22Rv1 (cell line): ENCODE data around the gene RAI1.

Source experiments
- H3K27ac ChIP-seq: fragments of 450-650 bp; 2 replicates; pipeline ENCODE4 v1.5.1; 2017
- ZFX ChIP-seq: fragments of 450-650 bp; IDR thresholded peaks from 2 replicates; pipeline ENCODE4 v1.6.1; 2017; ENCODE audit warnings: antibody characterized with exemption, borderline replicate concordance
- TF ChIP-seq, protein P1 (sequence below): fragments of 450-650 bp; IDR thresholded peaks from 2 replicates; pipeline ENCODE4 v1.5.1; 2017; ENCODE audit warnings: mild to moderate bottlenecking

Gene RAI1

DNA sequence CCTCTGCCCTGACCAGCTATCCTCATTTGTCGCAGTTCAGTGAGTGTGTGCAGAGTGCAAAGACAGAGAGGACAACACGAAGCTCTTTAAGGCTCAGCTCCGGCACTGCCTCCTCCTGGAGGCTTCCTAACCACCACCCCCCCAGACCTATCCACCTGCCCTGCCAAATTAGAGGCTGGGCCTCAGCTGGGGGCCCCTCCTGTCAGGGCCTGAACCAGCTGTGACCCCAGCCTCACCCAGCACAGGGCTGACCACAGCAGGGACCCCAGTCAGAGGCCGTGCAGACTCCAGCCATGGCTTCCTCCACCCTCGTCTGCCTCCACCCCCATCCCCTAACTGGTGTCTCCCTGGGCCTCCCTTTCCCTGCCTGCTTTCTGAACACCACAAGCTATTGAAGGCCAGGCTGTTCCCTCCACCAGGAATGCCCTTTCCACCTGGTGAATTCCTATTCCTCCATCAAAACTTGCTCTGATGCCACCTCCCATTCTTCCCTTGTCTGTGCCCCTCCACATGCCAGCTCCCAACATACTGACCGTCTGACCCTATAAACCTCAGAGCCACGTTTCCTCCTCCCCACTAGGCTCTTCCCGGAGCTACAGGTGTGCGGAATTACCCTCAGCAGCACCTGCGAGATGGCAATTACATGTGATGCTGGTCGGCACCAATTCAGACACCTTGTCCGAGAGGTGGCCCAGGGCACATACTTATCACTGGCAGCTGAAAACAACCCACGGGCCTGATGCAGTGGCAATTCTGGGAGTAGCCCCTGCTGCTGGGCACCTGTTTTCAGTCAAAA is 146.8 kb downstream of the RAI1 start:
- TF ChIP-seq, protein P1, sequence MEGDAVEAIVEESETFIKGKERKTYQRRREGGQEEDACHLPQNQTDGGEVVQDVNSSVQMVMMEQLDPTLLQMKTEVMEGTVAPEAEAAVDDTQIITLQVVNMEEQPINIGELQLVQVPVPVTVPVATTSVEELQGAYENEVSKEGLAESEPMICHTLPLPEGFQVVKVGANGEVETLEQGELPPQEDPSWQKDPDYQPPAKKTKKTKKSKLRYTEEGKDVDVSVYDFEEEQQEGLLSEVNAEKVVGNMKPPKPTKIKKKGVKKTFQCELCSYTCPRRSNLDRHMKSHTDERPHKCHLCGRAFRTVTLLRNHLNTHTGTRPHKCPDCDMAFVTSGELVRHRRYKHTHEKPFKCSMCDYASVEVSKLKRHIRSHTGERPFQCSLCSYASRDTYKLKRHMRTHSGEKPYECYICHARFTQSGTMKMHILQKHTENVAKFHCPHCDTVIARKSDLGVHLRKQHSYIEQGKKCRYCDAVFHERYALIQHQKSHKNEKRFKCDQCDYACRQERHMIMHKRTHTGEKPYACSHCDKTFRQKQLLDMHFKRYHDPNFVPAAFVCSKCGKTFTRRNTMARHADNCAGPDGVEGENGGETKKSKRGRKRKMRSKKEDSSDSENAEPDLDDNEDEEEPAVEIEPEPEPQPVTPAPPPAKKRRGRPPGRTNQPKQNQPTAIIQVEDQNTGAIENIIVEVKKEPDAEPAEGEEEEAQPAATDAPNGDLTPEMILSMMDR: no peak
- no peak for TF ChIP-seq ZFX
- H3K27ac ChIP-seq: peak overlapping the region; percentile 89

- H3K27ac ChIP-seq: peak overlapping the region; percentile 52
Observed at GRCh38 chr17:17830269-17830567, 149.0 kb downstream of the RAI1 start.

DNA sequence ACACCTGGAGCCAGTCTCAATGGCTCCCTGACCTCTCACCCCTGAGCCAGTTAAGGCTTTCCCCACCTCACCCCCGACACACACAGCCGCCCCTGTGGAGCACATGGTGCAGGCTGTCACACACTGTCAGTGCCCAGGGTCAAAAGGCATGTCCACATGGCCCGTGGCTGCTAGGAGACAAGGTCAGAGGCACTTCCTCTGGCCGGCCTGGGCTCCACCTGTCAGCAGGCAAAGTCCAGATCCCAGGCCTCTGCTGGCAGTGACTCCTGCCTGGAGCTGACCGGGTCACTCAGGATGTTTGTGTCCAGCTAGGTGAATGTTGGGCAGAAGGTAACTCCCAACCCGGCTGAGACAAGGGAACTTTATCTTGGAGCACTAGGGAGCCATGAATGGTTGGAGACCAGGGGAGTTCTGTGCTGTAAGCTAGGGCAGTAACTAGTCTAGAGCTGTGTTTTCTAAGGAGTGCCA is 149.5 kb downstream of the RAI1 start:
- TF ChIP-seq ZFX: no peak
- TF ChIP-seq, protein P1: no peak
- peak overlapping the region; percentile 52 for H3K27ac ChIP-seq

More at GRCh38 chr17:17830269-17830567, 149.0 kb downstream of the RAI1 start:
- TF ChIP-seq, protein P1: no peak
- TF ChIP-seq ZFX: no peak

GRCh38 chr17:17831208-17832031 is 150.2 kb downstream of the RAI1 start:
- H3K27ac ChIP-seq: no peak overlapping the region
- TF ChIP-seq, protein P1: no peak
- TF ChIP-seq ZFX: no peak

DNA sequence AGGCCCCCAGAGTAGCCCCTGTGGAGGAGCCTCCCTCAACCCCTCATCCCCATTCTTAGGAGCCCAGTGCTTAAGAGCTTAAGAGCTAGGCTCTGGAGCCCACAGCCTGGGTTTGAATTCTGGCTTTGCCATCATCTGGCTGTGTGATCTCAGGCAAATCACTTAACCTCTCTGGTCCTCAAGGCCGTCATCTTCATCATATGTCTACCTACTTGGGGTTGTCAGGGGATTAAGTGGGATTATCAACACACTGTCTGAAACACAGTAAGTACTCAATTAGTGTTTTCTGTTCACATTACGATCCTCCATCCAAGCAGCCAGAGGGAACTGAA is 150.7 kb downstream of the RAI1 start:
- H3K27ac ChIP-seq: no peak overlapping the region
- TF ChIP-seq ZFX: no peak
- TF ChIP-seq, protein P1: no peak

DNA sequence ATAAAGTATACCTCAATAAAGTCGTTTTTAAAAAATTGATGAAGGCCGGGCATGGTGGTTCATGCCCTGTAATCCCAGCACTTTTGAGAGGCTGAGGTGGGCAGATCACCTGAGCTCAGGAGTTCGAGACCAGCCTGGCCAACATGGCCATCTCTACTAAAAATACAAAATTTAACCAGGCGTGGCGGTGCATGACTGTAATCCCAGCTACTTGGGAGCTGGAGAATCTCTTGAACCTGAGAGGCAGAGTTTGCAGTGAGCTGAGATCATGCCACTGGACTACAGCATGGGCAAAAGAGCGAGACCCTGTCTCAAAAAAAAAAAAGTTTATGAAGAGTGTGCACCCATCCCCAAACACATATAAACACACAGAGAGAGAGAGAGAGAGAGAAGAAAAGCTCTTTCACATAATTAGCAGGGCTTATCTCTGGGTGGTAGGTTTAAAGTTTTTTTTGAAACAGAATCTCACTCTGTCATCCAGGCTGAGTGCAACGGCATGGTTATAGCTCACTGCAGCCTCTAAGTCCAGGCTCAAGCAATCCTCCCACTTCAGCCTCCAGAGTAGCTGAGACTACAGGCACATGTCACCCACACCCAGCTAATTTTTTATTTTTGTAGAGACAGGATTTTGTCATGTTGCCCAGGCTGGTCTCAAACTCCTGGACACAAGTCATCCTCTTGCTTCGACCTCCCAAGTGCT is 152.6 kb downstream of the RAI1 start:
- TF ChIP-seq ZFX: no peak
- TF ChIP-seq, protein P1: no peak
- H3K27ac ChIP-seq: peak overlapping the region; percentile 12; the same call in 1 of the 2 replicates
